Measurements from ENCODE around the gene PTCD2.
A peak's percentile ranks its signal among the peaks of the same experiment; 100 is the strongest.
"Not testable (repeated sequence)": the region's sequence is repeated elsewhere in the genome, so short reads cannot be mapped to it uniquely, and the experiment has no call there.

Gene PTCD2

GRCh38 chr5:72298711-72299110 lies 21.5 kb upstream of the PTCD2 start:
- DNase-seq = no peak

- DNase-seq = no peak
These were observed 19.4 kb upstream of the PTCD2 start for GRCh38 chr5:72300590-72301339.

DNA sequence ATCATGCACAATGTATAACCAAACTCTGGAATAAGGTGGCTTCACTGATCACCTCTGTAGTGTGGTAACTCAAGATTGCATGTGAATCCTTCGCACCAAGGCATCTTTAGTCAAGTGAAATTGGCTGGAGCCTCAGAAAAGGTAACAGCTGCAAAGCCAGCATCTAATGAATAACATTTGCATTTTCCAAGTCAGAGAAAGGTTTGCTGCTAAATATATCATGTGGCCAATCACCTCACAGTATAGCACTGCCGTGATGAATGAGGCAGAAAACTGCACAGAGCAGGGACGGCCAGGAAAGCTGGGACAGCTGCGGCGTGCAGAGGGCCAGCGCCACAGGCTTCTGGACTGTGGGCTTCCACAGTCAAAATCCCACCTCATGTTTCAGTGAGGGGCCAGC lies 18.6 kb upstream of the PTCD2 start:
- DNase-seq = no peak

DNA sequence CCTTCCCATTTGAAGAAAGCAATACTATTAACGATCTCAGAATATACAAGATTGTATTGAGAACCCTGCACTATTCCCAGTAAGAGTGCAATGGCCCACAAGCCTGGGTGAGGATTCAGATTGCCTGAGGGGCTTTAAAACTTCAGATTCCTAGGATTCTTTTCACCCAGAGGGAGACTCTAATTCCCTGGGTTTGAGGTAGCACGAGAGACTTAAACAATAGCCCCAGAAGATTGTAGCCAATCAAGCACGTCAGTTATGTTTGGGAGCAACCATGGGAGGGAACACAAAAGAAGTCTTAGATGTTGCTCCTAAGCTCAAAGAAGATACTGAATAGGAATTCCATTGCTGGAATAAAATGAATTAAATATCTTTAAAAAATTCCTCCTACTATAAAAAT lies 18.0 kb upstream of the PTCD2 start:
- no peak for DNase-seq

DNA sequence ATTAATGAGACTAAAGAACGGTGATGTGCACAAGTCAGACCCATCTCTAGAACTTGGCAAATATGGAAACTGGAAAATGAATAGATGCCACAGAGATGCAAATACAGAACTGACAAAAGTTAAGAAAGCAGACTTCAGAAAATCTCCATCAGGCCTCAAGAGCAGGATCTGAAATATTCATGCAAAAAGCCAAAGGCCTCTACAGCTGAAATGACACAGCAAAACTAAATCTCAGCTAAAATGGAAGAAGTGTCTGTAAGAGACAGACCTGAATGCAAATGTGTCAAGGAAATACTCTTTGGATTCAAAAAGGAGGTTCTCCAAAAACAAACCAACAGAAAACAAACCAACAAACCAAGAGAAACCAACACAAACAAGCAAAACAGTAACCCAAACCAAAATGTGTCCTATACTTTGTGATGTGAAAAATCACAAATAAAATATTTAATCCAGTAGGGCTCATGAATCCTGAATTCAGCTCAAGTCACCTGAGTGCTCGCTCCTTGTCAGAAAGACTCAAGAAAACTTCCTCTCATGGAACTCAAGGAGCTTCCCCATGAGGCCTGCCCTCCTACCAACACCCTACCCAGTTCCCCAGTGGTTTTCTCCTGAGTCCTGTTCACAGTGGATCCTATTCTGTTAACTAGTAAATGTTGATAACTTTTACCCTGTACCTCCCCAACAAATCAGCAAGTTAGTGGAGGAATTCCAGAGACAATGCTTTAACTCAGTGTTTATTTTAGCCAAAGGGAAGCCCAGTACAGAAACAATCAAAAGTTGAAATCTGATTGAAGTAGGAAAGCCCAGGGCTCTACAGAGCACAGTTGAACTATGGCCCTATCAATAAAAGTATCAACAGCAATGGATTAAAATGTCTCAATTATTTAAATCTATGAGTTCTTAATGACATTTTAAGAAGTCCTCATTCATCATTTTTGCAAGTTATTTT lies 14.7 kb upstream of the PTCD2 start:
- no peak for DNase-seq

GRCh38 chr5:72307573-72307967 lies 12.6 kb upstream of the PTCD2 start:
- DNase-seq = no peak

DNA sequence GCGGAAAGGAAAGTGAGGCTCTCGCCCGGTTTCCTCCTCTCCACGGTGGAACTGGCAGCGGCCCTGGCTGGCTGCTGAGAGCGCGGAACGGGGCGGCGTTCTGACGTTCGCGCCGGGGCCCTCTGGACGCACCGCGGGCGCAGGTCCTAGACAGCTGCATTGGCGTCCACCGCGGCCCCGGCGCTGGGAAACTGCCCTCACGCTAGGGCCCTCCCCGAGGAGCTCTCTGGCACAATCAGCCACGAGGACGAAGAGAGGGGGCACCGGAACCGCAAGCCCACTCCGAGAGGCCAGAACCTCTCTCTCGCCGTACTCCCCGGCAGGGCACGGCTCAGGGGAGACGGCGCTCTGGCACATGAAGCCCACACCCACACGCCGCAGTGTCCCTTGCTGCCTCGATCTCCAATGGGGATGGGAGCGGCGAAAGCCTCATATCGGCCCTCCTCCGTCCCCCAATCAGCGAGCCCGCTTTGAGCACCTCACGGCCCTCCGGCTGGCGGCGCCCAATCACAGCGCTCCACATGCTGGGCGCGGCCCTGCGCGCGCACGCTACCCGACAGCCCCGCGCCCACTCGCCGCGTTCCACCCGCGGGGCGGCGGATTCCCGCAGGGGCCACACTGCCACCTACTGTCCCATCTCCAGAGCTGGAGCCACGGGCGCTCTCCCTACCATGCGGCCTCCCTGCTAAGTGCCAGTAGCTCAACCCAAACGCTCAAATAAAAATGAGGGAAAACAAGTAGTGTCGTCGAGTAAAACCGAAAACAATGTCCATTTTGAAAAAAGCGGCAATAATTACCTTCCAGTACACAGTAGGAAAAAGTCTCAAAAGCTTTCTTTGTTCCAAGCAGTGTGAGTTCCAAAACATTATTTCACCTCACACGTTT lies 12.0 kb upstream of the PTCD2 start:
- peak; percentile 96 for DNase-seq

GRCh38 chr5:72308853-72309191 lies 11.4 kb upstream of the PTCD2 start:
- no peak for DNase-seq

DNA sequence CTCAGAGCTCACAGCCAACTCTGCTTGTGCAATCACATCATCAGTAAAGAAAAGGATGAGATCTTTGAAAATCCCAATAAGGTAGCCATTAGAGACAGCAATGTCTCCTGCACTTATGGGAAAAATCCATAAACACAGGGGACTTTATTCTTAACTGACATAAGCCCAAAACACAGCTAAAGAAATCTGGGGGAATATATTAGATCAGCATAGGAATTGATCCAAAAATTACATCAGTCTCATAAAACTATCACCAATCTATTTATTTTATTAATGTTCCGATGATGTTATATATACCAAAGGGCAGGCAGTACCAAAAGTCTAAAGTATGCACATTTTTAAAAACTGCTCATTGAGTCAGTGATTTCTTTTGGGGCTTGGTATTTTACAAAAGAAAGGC lies 7.0 kb upstream of the PTCD2 start:
- no peak for DNase-seq

DNA sequence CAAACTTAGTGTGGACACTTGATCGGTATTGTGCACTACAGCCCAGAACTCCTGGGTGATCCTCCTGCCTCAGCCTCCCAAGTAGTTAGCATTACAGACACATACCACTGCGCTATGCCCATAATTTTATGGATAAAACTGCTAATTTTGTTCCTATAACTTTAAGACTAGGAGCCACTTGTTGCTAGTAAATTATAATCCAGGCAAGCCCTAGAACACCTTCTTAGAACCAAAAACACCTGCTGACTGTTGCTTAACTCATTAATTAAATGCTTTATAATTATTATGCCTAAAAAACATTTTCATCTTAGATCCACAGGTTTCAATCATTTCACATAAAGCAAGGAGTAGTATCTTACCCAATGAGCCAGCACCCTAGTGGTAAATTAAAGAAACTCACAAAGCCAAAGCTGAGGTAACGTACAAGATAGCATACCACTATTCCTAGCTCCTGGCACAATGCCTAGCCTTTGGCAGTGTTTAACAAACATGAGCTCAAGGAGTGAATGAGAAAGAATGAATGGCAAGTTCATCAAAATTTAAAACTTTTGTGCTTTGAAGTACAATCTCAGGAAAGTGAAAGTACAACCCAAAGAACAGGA lies 5.5 kb upstream of the PTCD2 start:
- no peak for DNase-seq

DNA sequence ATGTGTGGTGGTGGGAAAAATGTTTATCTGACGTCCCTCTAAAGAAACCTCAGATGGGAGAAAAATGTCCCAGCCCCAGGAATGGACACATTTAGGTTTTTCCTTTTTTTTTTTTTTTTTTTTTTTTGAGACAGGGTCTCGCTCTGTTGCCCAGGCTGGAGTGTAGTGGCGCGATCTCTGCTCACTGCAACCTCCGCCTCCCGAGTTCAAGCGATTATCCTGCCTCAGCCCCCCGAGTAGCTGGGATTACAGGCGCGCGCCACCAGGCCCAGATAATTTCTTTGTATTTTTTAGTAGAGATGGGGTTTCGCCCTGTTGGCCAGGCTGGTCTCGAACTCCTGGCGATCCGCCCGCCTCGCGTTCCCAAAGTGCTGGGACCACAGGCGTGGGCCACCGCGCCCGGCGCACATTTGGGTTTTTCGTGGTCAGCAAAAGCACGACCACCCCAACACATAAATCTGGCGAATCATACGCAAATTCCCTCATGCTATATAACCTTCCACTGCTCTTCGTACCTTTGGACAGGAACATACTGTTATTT lies 668 bp upstream of the PTCD2 start:
- not testable (repeated sequence) for DNase-seq

DNA sequence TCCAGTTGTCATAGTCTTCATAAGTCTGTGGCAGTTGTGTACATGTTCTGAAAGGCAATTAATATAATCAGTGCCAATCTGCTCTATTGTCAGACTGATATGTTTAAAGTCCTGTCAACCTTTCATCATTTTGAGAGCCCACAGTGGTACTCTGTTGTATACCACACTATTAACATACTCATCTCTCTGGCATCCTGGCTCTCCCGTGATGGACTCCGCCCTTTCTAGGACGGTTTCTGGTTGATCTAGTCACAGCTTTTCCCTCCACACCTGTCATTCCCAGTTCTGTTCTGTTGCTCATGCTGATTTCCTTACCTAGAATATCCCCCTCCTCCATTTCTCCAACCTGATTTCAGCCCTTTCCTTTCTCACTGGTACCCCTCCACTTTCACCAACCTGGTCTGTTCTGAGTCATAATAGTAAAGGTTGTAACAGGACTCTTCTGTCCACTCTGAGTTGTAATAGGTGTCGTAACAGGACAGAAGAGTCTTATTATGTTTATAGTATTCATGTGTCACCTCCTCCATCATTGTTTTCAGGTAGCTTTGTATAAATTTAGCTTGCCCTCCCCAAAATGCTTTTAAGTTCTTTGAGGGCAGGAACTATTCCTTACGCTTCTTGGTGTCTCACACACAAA lies 4.1 kb downstream of the PTCD2 start:
- DNase-seq = no peak

- no peak for DNase-seq
These were observed 5.6 kb downstream of the PTCD2 start for GRCh38 chr5:72325566-72326305.

DNA sequence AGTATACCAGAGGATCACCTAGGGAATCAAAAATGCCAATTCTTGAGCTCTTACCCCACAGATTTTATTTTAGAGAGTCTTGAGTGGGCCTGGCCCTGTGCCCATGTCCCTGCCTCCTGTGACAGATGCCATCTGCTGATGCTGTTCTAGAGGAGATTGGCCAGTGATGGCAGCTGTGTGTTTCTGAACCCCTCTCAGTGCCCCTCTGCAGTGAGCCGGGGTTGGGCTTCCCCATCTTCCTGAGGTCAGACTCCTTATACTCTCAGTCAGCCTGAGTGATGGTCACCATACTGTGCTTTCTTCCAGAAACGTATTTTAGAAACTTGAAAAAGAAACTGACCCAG lies 6.1 kb downstream of the PTCD2 start:
- no peak for DNase-seq

GRCh38 chr5:72328172-72328571 lies 8.0 kb downstream of the PTCD2 start:
- no peak for DNase-seq

DNA sequence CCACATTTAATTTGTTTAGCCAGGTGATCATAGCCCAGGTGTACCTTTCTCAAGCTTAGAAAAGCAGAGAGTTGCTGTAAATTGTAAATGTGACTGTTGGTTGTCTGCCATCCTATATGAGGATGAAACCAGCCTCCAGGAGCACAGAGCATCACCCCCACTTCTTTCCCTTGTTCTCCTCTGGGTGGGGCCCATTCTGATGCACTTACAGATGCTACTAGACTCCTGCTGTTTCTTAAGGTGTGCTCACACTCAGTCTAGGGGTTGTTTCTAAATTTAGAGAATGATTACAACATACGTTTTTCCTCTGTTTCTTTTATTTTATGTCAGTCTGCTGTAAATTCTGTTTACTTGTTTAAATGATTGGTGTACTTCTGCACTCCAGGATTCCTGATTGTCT lies 10.5 kb downstream of the PTCD2 start:
- no peak for DNase-seq

- no peak for DNase-seq
These were observed 17.0 kb downstream of the PTCD2 start for GRCh38 chr5:72337159-72337558.

- no peak for DNase-seq
These were observed 18.6 kb downstream of the PTCD2 start for GRCh38 chr5:72338689-72339209.

DNA sequence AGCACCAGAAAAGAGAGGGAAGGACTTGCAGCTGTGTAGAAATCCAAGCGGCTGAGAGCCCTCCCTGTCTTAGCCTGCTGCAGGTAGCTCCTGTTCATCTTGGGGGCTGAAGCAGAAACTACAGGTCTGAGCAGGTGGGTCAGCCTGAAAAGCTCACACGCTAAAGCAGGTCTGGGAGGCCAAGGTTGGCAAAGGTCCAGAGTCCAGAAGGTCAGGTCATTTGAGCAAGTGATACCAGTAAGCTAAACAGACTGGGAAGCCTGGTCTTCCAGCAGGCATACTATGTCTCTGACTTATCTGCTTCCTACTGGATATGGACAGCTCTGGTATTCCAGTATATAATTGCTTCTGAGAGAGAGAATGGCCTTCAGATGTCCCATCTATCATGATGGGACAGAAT lies 26.2 kb downstream of the PTCD2 start:
- no peak for DNase-seq

DNA sequence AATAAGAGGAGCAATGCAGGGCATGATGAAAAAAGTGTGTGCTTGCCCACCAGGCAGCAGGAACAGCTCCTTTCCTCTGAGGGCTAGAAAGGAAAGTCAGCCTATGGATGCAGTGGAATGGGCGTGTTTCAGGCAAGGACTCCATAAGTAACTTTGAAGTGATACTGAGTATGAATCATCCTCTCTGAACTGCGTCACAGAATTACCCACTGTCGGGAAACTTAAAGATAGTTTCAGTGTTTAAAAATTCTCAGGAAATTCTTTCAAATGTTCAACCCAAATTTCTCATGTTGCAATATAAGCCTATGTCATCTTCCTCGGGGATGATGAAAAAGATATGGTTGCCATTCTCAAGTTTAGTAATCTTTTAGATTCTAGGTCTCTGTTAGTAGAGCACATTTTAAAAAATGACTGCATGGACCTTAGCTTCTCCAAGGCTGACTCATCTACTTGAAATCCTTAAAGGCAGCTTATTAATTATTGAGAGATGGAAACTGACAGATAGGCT lies 27.7 kb downstream of the PTCD2 start:
- no peak for DNase-seq

DNA sequence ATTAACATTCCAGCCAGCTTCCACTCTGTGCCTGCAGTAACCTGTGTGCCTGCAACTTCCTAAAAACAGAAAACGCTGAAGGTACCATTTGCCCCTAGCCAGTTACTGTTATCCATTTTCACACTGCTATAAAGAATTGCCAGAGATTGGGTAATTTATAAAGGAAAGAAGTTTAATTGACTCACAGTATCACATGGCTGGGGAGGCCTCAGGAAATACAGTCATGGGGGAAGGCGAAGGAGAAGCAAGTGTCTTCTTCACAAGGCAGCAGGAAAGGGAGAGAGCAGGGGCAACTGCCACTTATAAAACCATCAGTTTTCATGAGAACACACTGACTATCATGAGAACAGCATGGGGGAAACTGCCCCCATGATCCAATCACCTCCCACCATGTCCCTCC lies 31.2 kb downstream of the PTCD2 start:
- DNase-seq = no peak

Data from CD4-positive, alpha-beta T cell treated with Interferon alpha-2 for 1 hour (primary cell).